IPS DF 6.9 (cell line): ENCODE data around the gene RASGRF1.
A peak's percentile ranks its signal among the peaks of the same experiment; 100 is the strongest.

Source experiments
- DNase-seq: peaks from one replicate; pipeline ENCODE4 v3.0.0-alpha.2; 2013; ENCODE audit warnings: low read depth, low spot score
- H3K27ac ChIP-seq: one replicate; pipeline ENCODE4 v1.5.1; 2013; ENCODE audit warnings: low read length, control low read depth
- H3K27me3 ChIP-seq: 2 replicates; pipeline ENCODE4 v1.6.1; 2013; ENCODE audit warnings: mild to moderate bottlenecking, low read length; ENCODE audit not compliant: control insufficient read depth, insufficient read depth
- H3K36me3 ChIP-seq: 2 replicates; pipeline ENCODE4 v1.6.1; 2013; ENCODE audit warnings: low read length; ENCODE audit not compliant: control insufficient read depth, insufficient read depth
- H3K4me1 ChIP-seq: 2 replicates; pipeline ENCODE4 v1.6.1; 2013; ENCODE audit warnings: low read length; ENCODE audit not compliant: control insufficient read depth, insufficient read depth
- H3K4me3 ChIP-seq: 2 replicates; pipeline ENCODE4 v1.5.1; 2013; ENCODE audit warnings: mild to moderate bottlenecking, low read length
- H3K9me3 ChIP-seq: 2 replicates; pipeline ENCODE4 v1.6.1; 2013; ENCODE audit warnings: low read length, inconsistent platforms; ENCODE audit not compliant: control insufficient read depth, insufficient read depth
- WGBS: extraction: QIAGEN DNeasy Blood & Tissue Kit; methylation state at CpG from one replicate; pipeline ENCODE4 v1.1.7; 2013; ENCODE audit warnings: mixed read lengths, missing lambda C conversion rate; ENCODE audit not compliant: insufficient read length, insufficient coverage; 5-methylcytosine and 5-hydroxymethylcytosine counted together

The RASGRF1 gene

DNA sequence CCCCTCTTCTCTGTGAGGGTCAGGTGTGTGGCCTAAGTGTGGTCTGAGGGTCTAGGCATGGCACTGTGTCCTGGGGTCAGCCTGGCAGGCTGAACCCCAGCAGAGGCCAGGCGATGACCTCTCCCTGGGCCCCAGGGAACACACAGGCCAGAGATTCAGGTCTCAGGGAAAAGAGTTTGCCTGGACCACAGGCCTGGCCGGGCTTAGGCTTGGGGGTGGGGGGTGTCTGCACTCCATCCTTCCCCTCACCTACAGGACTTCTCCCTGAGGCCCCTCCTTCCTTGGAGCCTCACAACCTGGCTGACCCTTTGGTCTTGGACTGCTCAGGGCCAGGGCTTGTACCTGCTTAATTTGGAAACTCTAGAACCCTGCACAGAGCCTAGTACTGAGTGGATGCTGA lies 21.8 kb downstream of the RASGRF1 start:
- no peaks in the 10 kb centered on the region for H3K36me3 ChIP-seq
- H3K4me3 ChIP-seq = no peak overlapping the region
- DNase-seq = no peak
- no peaks in the 10 kb centered on the region for H3K4me1 ChIP-seq
- no peaks in the 10 kb centered on the region for H3K9me3 ChIP-seq
- WGBS = no CpG with 5 or more reads among the region's 2 CpGs
- no peak overlapping the region for H3K27ac ChIP-seq
- H3K27me3 ChIP-seq = no peaks in the 10 kb centered on the region; the same call in 1 of the 2 replicates

DNA sequence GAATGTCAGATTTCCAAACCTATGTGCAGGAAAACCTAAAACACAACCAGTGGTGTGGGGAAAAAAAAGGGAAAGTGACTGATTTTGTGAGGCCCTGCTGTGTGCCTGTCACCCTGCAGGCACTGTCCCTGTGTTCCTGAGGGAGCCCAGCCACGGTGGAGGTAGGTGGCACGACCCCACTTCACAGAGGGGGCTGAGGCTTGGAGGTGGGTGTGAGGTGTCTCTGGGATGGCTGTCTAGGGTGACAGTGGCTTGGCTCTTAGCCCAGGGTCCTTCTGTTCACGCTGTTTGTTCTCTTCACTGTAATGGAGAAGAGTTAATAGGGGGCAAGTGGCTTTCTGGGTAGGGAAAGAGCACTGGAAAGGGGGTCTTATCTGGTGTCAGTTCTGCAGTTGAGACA lies 22.6 kb downstream of the RASGRF1 start:
- no peak for DNase-seq
- WGBS = no CpG with 5 or more reads among the region's 3 CpGs
- H3K27me3 ChIP-seq = peaks cover 1% of the 10 kb centered on the region; the same call in 1 of the 2 replicates
- no peak overlapping the region for H3K4me3 ChIP-seq
- no peak overlapping the region for H3K27ac ChIP-seq
- H3K9me3 ChIP-seq = no peaks in the 10 kb centered on the region
- no peaks in the 10 kb centered on the region for H3K36me3 ChIP-seq
- H3K4me1 ChIP-seq = no peaks in the 10 kb centered on the region

DNA sequence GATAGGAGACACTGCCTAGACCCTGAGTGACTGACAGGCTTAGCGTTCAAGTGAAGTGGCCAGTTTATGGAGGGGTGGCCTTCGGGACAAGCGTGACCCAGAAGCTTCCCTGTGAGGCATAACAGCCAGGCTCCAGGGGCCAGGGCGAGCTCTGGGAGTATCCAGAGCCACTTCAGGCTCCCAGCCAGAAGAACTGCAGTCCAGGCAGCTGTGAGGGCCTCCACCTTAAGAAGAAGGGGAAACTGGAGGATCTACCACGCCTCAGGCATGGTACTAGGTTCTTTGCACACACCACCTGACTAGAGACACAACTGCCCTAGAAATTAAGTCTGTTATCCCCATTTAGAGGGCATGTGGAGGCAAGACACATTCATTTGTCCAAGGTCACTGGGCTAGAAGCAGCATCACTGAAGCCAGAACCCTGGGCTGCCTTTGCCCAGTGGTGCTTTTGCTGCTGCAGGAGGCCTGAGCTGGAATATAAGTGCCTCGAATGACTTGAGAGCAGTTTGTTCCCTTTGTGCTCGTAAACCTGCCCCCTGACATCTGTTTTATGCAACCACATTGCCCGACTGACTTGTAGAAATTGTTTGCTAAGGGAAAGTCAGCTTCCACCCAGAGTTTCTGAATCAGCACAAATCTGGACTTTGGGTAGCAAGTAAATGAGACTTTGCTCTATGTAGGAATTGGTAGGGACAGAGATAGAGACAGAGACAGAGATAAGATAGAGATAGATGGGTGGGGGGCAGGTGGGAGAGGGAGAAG lies 23.3 kb downstream of the RASGRF1 start:
- DNase-seq = no peak
- no peaks in the 10 kb centered on the region for H3K36me3 ChIP-seq
- H3K27ac ChIP-seq = no peak overlapping the region
- no CpG with 5 or more reads among the region's 8 CpGs for WGBS
- peaks cover 1% of the 10 kb centered on the region; the same call in 1 of the 2 replicates for H3K27me3 ChIP-seq
- H3K9me3 ChIP-seq = no peaks in the 10 kb centered on the region
- no peaks in the 10 kb centered on the region for H3K4me1 ChIP-seq
- no peak overlapping the region for H3K4me3 ChIP-seq

DNA sequence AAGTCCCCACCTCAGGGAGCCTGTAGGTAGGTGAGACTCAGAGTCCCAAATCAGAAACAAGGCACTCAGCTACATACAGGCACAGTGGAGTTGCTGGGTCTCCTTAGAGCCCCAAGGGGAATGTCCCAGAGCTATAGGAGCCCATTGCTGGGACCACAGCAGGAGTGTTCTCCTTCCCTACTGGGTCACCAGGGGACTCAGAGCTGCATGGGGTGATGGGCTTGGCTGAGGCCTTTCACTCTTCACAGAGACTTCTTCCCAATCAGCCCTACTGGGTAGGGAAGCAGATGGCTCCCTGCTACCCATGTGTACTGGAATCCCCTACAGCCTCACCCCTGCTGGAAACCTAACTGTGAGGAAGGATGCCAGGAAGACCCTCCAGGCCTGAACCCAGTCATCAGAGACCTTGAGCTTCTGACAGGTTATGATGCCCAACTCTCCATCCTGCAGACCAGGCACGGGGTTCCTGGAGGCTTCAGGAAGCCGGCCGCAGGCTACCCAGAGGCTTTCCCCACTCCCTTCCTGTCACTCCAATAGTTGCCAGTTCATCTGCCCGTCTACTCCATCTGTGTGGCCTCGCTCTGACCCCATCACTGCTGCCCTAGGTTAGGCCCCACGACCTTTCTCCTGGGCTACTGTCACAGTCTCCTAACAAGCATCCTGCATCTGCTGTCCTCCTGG lies 24.0 kb downstream of the RASGRF1 start:
- Histone ChIP-seq H3K27ac (no peak overlapping the region), H3K36me3 (no peaks in the 10 kb centered on the region), H3K9me3 (no peaks in the 10 kb centered on the region), H3K4me1 (no peaks in the 10 kb centered on the region), H3K4me3 (no peak overlapping the region), H3K27me3 (peaks cover 1% of the 10 kb centered on the region; the same call in 1 of the 2 replicates)
- DNase-seq = no peak
- WGBS = no CpG with 5 or more reads among the region's 6 CpGs

DNA sequence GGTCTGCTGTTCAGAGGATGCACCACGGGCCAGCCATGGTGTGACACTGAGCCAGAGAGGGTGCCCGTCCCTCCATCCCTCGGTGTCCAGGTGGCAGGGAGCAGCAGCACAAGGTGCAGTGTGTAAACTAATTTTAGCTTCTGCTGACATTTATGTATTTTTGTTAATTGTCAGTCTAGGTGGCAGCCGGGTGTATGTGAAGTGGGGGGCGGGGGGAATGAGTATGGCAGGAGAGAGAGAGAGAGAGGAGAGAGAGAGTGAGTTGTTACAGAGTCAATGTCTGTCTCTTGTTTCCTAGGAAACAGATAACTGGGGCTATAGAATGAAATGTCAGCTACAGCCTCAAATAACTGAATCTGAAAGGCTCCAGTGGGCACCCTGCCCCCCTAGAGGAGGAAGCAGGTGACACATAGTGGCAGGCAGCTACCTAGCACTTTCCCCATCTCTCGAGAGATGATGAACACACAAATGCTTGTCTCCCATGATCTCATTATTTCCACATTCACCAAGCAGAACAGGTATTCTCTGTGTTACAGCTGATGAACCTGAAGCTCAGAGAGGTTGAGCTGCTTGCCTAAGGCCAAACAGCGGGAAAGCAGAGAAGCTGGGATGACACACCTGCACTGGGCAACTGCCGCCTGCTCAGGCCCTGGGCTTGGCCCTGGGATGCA lies 24.7 kb downstream of the RASGRF1 start:
- H3K27ac ChIP-seq = no peak overlapping the region
- H3K4me1 ChIP-seq = no peaks in the 10 kb centered on the region
- no peaks in the 10 kb centered on the region for H3K9me3 ChIP-seq
- no peak for DNase-seq
- H3K36me3 ChIP-seq = no peaks in the 10 kb centered on the region
- no peak overlapping the region for H3K4me3 ChIP-seq
- WGBS = no CpG with 5 or more reads among the region's 8 CpGs
- peaks cover 1% of the 10 kb centered on the region; the same call in 1 of the 2 replicates for H3K27me3 ChIP-seq

DNA sequence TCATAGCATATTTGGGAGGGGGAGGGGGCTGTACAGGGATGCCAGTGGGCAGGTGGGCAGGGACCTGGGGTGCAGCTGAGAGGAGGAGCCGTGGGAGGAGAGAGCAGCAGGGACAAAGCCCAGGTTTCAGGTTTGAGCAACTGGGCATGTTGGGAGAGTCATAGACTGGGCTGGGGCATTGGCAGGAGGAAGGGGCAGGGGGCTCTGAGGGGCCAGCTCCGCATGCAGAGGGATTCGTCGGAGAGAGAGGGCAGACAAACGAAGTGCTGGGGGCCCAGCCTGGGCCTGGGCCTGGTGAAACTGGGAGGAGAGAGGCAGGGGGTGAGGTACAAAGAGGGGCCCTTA lies 25.2 kb downstream of the RASGRF1 start:
- Histone ChIP-seq H3K4me3 (no peak overlapping the region), H3K36me3 (no peaks in the 10 kb centered on the region), H3K4me1 (no peaks in the 10 kb centered on the region), H3K27ac (no peak overlapping the region), H3K9me3 (no peaks in the 10 kb centered on the region), H3K27me3 (peaks cover 1% of the 10 kb centered on the region; the same call in 1 of the 2 replicates)
- no CpG with 5 or more reads among the region's 5 CpGs for WGBS
- DNase-seq = no peak

DNA sequence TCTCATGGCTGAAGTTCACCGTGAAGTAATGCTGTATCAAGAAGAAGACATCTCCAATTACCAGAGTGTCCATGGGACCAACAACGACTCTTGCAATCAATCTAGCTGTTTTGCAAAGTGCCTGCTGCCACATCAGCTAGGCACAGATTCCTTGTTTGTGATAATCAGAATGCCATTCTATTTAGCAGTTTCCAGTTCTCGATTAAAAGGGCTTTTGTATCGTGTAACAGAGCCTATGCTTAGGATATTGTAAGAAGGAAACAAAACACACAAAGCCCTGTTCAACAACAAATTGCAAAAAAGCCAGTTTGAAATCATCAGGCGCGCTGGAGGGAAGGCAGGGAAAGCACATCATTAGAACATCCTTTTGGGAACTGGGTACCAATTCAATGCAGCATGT lies 26.1 kb downstream of the RASGRF1 start:
- no CpG with 5 or more reads among the region's 6 CpGs for WGBS
- no peaks in the 10 kb centered on the region for H3K36me3 ChIP-seq
- no peak overlapping the region for H3K4me3 ChIP-seq
- peaks cover 1% of the 10 kb centered on the region; the same call in 1 of the 2 replicates for H3K27me3 ChIP-seq
- no peaks in the 10 kb centered on the region for H3K9me3 ChIP-seq
- peaks cover 4% of the 10 kb centered on the region for H3K4me1 ChIP-seq
- no peak overlapping the region for H3K27ac ChIP-seq
- no peak for DNase-seq

DNA sequence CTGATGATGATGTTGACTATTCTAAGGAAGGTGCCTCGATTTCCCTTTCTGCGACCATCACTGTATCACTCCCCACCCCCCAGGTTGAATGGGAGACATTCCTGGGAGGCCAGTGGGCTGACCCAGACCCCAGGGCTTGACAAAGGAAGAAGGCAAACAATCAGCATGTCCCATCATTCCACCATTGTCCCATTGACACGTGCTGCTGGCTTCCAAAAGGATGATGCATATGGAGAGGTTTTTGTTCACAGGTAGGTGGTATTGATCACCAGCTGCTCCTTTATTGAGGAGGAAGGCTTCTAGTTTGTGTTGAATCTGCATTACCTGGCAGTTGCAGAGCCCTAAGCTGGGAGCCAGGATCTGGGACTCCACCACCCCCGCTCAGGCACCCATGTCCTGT lies 30.4 kb downstream of the RASGRF1 start:
- Histone ChIP-seq H3K4me1 (peaks cover 4% of the 10 kb centered on the region), H3K27ac (no peak overlapping the region), H3K27me3 (peaks cover 8% of the 10 kb centered on the region; the same call in 1 of the 2 replicates), H3K36me3 (no peaks in the 10 kb centered on the region), H3K4me3 (no peak overlapping the region), H3K9me3 (no peaks in the 10 kb centered on the region)
- WGBS = no CpG with 5 or more reads among the region's 4 CpGs
- DNase-seq = peak; percentile 11

DNA sequence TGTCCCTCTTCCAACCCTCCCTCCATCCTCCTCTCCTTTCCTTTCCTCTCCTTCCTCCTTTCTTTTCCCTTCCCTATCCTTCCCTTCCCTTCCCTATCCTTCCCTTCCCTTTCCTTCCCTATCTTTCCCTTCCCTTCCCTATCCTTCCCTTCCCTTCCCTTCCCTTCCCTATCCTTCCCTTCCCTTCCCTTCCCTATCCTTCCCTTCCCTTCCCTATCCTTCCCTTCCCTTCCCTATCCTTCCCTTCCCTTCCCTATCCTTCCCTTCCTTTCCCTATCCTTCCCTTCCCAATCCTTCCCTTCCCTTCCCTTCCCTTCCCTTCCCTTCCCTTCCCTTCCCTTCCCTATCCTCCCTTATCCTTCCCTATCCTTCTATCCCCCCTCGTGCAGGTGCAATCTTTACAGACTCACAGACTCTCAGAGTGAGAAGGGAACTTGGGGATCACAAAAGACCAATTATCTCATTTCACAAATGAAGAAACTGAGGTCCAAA lies 31.5 kb downstream of the RASGRF1 start:
- Histone ChIP-seq H3K27me3 (peaks cover 8% of the 10 kb centered on the region; the same call in 1 of the 2 replicates), H3K27ac (no peak overlapping the region)
- WGBS = no CpG with 5 or more reads among the region's 1 CpG

DNA sequence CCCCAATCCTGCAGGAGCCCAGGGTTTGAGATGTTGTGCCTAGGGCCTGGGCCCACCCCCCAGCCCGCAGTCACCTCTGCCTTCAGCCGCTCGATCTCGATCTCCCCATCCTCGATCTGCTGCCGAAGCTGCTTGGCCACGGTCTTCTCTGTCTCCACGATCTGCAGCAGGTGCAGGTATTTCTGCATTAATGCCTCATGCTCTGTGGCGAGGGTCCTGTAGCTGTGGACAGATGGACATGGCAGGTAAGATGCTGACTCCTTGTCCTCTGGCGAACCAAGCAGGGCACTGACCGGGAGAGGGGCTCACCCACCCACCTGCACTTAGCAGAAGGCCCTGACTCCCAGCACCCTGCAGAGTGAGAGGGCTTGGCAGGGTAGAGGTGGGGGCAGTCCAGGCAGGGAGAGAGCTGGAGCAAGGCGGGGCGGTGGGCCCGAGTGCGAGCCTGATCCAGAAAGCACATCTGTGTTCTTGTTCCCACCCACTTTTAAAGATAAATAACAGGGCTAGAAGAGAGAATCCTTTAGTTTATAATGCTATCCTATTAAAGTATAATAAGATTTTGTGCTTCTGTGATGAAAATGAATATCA lies 32.2 kb downstream of the RASGRF1 start:
- no peak overlapping the region for H3K4me3 ChIP-seq
- peaks cover 4% of the 10 kb centered on the region for H3K4me1 ChIP-seq
- H3K9me3 ChIP-seq = no peaks in the 10 kb centered on the region
- no peaks in the 10 kb centered on the region for H3K36me3 ChIP-seq
- no CpG with 5 or more reads among the region's 15 CpGs for WGBS
- no peak overlapping the region for H3K27ac ChIP-seq
- no peak for DNase-seq
- H3K27me3 ChIP-seq = peaks cover 7% of the 10 kb centered on the region; the same call in 1 of the 2 replicates

More for the DNA sequence above, 31.5 kb downstream of the RASGRF1 start:
- no peaks in the 10 kb centered on the region for H3K36me3 ChIP-seq
- H3K4me1 ChIP-seq = peaks cover 4% of the 10 kb centered on the region
- DNase-seq = no peak
- H3K4me3 ChIP-seq = no peak overlapping the region
- H3K9me3 ChIP-seq = no peaks in the 10 kb centered on the region
